Peyer's patch (tissue), 4 donors: ENCODE measurements around the gene SF1. TPM values are rescaled to one million over a fixed set of nuclear protein-coding genes. Genes with fewer than 3 reads are reported as not detected.

Source experiments
- DNase-seq, 3 donors: peaks; one replicate each; pipeline ENCODE4 v3.0.0-alpha.2; 2017 to 2019
- H3K27ac ChIP-seq, 4 donors: fragments of 200-600 bp; sonication (generic); one replicate each; pipeline ENCODE4 v1.5.1; 2016 to 2019
- H3K27me3 ChIP-seq, 2 donors: fragments of 200-600 bp; sonication (generic); one replicate each; pipeline ENCODE4 v1.5.1; 2019
- H3K36me3 ChIP-seq, 3 donors: fragments of 200-600 bp; sonication (generic); one replicate each; pipeline ENCODE4 v1.5.1; 2016 to 2019
- H3K4me1 ChIP-seq, 4 donors: fragments of 200-600 bp; sonication (generic); one replicate each; pipeline ENCODE4 v1.5.1; 2016 to 2019
- H3K4me3 ChIP-seq, 4 donors: fragments of 200-600 bp; sonication (generic); 1 replicate in 3 of 4; 2 replicates in 1 of 4; pipeline ENCODE4 v1.5.1; 2016 to 2019; ENCODE audit warnings: mild to moderate bottlenecking in 1 of 4
- H3K9me3 ChIP-seq, 4 donors: fragments of 200-600 bp; sonication (generic); one replicate each; pipeline ENCODE4 v1.5.1; 2016 to 2019; ENCODE audit warnings: mild to moderate bottlenecking in 1 of 4
- CTCF ChIP-seq, 6 experiments: fragments of 450-650 bp in 4 of 6; fragments of 200-600 bp in 2 of 6; sonication (generic) in 1 of 6; IDR thresholded peaks; one replicate each; pipeline ENCODE4 v1.5.1; 2017 to 2019; ENCODE audit warnings: antibody characterized with exemption in 6 of 6, mild to moderate bottlenecking in 3 of 6, moderate library complexity in 1 of 6
- POLR2A ChIP-seq, 2 donors: fragments of 450-650 bp; IDR thresholded peaks; one replicate each; pipeline ENCODE4 v1.5.1; 2017; ENCODE audit warnings: antibody characterized with exemption in 2 of 2, mild to moderate bottlenecking in 2 of 2, moderate library complexity in 2 of 2
- total RNA-seq, 4 donors: library from RNA; depleted of rRNA; stranded (reverse); fragments of >200 nt; gene quantifications; one replicate each; pipeline ENCODE4 v1.1.0, GENCODE V29; 2016

SF1 gene
- total RNA-seq, 4 donors from 2014 or later = 247 to 621 (median 392) TPM

GRCh38 chr11:64721359-64721699, 57.0 kb downstream of the SF1 start:
- Histone ChIP-seq H3K36me3 (no peaks in the 10 kb centered on the region), H3K4me3 (no peak overlapping the region), H3K9me3 (no peaks in the 10 kb centered on the region), H3K27ac (no peak overlapping the region), H3K4me1 (peaks cover 0 to 12% (median 0%) of the 10 kb centered on the region in 4 donors), H3K27me3 (peaks cover 0 to 10% of the 10 kb centered on the region in 2 donors)
- DNase-seq = no peak
- TF ChIP-seq POLR2A (IDR thresholded peaks at IDR 0.05) (no peak), CTCF (IDR thresholded peaks at IDR 0.05) (no peak)

- H3K4me1 ChIP-seq = peaks cover 0 to 12% (median 0%) of the 10 kb centered on the region in 4 donors
- H3K9me3 ChIP-seq = no peaks in the 10 kb centered on the region
- peaks cover 0 to 15% of the 10 kb centered on the region in 2 donors for H3K27me3 ChIP-seq
- H3K36me3 ChIP-seq = no peaks in the 10 kb centered on the region
- TF ChIP-seq POLR2A (IDR thresholded peaks at IDR 0.05) (no peak), CTCF (IDR thresholded peaks at IDR 0.05) (no peak)
- H3K27ac ChIP-seq = no peak overlapping the region
- no peak overlapping the region for H3K4me3 ChIP-seq
- no peak for DNase-seq
Observed at GRCh38 chr11:64720640-64721358, 57.5 kb downstream of the SF1 start.

- Histone ChIP-seq H3K4me1 (peaks cover 0 to 12% (median 0%) of the 10 kb centered on the region in 4 donors), H3K27ac (no peak overlapping the region), H3K4me3 (no peak overlapping the region), H3K27me3 (peaks cover 0 to 15% of the 10 kb centered on the region in 2 donors), H3K36me3 (no peaks in the 10 kb centered on the region), H3K9me3 (no peaks in the 10 kb centered on the region)
- DNase-seq = no peak
- TF ChIP-seq CTCF (IDR thresholded peaks at IDR 0.05) (no peak), POLR2A (IDR thresholded peaks at IDR 0.05) (no peak)
Observed at GRCh38 chr11:64720167-64720566, 58.2 kb downstream of the SF1 start.

- Histone ChIP-seq H3K27ac (no peak overlapping the region), H3K36me3 (no peaks in the 10 kb centered on the region), H3K9me3 (no peaks in the 10 kb centered on the region), H3K4me3 (no peak overlapping the region), H3K27me3 (peaks cover 0 to 15% of the 10 kb centered on the region in 2 donors), H3K4me1 (peaks cover 0 to 12% (median 0%) of the 10 kb centered on the region in 4 donors)
- TF ChIP-seq CTCF (IDR thresholded peaks at IDR 0.05) = no peak
- no peak for TF ChIP-seq POLR2A (IDR thresholded peaks at IDR 0.05)
- no peak for DNase-seq
Observed at GRCh38 chr11:64719406-64719805, 58.9 kb downstream of the SF1 start.

GRCh38 chr11:64718780-64719124, 59.6 kb downstream of the SF1 start:
- Histone ChIP-seq H3K4me1 (peaks cover 0 to 12% (median under 1%) of the 10 kb centered on the region in 4 donors), H3K9me3 (no peaks in the 10 kb centered on the region), H3K27ac (no peak overlapping the region), H3K27me3 (peaks cover 0 to 22% of the 10 kb centered on the region in 2 donors), H3K4me3 (no peak overlapping the region), H3K36me3 (no peaks in the 10 kb centered on the region)
- no peak for DNase-seq
- TF ChIP-seq CTCF (IDR thresholded peaks at IDR 0.05) (no peak), POLR2A (IDR thresholded peaks at IDR 0.05) (no peak)
